Stimulated activated CD4-positive, alpha-beta T cell treated with anti-CD3 and anti-CD28 coated beads, Interleukin-15, amount 100 ng/mL, for 1 hour (primary cell): ENCODE results near the gene DPPA2.

Experiments
- DNase-seq, 2 donors: peaks; one replicate each; pipeline ENCODE4 v3.0.0-alpha.2; 2020; ENCODE audit warnings: low read depth in 1 of 2, low spot score in 1 of 2

The DPPA2 gene

DNA sequence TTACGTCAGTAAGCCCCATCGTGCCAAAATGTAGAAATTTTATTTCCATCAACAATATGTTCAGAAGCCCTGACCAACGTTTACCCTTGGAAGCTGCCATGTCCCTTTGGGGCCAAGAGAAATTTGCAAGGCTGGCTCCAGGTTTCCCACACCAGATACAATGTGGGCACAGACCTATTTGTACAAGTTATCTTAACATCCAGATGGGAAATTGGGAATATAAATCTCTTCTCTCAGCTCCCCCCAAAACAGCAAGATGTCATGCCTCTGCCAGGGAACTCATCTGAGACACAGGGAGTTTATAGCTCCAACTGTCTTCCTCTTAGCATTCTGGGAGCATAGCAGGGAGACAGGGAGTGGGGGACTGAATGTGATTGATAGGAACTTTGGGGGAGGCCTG, 9.3 kb upstream of the DPPA2 start:
- no peak for DNase-seq

DNA sequence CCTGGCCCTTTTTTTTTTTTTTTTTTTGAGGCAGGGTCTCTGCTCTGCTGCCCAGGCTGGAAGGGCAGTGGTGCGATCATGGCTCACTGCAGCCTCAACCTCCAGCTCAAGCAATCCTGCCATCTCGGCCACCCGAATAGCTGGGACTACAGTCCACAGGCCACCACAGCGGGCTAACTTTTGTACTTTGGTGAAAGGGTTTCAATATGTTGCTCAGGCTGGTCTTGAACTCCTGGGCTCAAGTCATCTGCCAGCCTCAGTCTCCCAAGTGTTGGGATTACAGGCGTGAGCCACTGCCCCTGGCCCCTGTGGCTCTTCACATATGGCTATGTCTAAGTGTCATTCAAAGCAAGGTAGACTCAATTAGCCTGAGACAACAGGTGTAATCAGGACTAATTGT, 8.8 kb upstream of the DPPA2 start:
- DNase-seq = no peak

DNA sequence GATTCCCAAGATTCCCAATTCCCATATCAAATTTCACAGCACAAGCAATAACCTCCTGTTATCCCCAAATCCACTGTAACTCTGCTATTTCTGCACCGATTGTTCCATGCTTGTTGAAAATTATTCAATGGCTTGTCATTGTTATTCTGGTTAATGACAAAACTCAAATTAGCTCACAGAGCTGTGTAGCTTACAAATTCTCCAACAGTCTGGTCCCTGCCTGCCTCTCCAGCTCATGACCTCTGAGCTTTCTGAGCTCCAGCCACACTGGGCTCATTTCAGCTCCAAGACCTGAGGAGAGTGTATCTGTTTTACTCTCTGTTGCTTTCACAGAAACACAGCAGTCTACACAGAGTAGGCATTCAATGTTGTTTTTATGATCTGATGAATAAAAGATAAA, 3.3 kb downstream of the DPPA2 start:
- DNase-seq = no peak

DNA sequence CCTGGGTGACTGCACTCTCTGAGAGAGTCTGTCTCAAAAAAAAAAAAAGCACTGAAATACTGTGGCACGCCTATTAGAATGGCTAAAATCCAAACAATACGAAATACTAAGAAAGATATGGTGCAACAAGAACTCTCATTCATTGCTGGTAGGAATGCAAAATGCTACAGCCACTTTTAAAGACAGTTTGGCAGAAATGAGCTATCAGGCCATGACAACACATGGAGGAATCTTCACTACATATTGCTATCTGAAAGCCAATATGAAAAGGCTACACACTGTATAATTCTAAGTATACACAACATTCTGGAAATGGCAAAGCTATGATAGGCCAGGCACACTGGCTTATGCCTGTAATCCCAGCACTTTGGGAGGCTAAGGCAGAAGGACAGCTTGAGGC, 18.8 kb downstream of the DPPA2 start:
- DNase-seq = no peak

DNA sequence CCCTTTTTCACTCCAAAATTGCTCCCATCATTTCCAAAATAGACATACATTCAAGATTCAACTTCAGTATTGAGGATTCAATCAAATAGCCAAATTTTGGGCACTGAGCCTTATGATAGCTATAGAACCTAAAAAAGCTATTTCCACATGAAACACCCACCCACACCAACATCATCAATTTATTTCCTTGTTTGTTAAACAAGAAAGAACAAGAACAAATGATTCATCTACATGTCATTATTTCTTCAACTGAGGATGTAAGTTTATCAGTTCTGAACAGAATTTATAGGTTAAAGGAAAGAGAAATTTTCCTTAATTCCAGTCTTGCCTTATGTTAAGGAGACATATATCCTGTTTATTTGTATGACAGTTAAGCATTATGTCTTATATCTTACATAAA, 32.2 kb downstream of the DPPA2 start:
- DNase-seq = no peak

DNA sequence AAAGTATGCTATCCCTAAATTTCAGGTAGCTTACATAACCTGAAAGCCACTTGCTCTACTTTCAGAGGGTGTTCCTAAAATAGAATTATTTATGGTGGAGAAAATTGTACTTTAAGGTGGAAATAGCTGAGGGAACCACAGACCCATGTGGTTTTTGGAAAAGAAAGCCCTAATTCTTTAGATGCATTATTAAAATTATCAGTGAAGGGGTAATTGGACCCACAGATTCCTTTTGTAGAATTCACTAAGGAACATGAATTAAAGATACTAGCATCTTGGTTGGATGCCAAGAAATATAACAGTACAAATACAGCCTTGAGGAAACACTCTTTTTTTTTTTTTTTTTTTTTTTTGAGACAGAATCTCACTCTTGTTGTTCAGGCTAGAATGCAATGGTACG, 37.8 kb downstream of the DPPA2 start:
- DNase-seq = no peak

DNA sequence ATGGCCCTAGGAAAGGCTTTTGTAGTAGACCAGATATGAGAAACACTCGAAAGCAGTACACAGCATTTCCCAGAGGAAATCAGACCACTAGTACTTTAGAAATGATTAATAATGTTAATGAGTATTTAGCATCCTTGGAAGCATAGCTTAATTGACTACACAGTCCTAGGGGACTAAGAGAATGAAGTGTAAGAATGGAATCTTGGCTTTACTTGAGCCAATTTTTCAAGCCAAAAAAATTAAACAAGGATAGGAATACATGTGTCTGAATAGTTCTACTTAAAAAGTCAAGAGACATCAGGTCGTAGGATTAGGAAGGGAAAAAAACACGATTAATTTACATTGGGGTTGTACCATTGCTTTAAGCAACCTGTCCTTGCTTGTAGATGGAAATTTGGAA, 38.2 kb downstream of the DPPA2 start:
- DNase-seq = no peak

DNA sequence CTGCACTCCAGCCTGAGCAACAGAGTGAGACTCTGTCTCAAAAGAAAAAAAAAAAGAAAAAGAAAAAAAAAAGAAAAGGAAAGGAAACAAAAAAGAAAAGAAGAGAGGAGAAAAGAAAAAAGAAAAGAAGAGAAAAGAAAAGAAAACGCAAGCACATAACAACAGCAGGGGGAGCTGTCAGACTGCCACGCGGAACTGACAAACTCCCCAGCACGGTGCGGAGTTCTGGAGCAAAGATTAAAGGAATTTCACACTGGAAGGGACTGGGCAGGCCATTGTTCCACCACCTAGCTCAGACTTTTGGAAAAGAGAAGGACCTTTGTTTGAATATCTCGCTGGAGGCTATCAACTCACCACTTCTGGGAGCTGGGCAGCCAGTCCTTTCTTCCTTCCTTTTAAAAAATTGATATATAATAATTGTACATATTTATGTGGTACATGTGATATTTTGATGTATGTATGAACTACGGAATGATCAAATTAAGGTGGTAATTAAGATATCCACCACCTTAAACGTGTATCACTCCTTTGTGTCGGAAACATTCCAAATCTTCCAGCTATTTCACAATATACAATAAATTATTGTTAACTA, 40.5 kb downstream of the DPPA2 start:
- no peak for DNase-seq

DNA sequence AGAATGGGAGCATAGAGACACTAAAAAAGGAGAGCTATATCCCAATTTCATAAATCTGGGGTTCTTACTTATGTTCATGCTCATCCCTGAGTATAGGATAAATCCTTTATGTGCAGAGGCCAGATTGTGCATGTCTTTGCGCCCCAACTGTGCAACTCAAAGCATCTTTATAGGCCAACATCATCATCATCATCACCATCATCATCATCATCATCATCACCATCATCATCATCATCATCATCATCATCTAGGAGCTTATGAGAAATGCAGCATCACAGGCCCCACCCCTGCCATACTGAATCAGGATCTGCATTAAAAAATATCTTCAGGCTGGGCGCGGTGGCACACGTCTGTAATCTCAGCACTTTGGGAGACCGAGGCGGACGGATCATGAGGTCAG, 45.5 kb downstream of the DPPA2 start:
- DNase-seq = no peak

DNA sequence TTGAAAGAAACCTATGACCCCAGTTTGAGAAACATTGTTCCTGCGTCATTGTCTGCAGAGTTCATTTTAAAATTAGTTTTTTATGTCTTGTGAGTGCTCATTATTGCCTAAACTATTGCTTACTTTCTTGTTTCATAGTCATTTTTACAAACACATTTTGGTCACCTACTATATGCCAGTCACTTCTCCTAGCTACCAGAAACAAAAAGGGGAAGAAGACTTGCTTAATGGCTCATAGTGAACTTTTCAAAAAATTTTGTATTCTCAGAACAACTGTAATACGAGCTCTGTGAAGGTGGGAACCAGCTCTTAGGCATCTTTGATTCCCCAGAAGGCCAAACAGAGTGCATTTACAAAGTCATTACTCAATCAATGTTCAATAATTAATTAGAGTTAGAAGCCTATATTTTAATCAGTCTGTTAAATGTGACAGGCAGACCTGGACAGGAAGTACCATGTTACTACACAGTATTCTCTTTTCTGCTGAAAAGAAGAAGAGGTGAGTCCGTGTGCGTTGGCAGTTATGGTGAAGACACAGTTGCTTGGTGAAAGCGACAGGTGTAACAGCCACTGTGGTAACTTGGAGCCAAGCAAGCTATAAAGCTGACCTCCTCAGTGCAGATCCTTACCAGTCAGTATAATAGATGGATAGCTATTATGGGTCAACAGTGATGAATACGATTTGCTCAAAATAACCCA, 46.6 kb downstream of the DPPA2 start:
- no peak for DNase-seq

DNA sequence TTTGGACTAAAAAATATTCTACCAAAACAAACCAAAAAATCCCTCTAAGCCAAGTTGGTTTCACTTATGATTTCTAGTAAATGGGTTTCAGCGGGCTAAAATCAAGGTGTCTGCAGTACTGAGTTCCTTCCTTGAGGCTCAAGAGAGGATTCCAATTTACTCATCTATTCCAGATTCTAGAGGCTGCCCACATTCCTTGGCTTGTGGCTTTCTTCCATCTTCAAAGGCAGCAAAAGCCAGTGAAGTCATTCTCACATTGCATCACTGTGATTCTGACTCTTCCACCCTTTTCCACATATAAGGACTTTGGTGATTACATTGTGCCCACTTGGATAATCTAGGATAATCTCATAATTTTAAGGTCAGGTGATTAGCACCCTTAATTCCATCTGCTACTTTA, 48.1 kb downstream of the DPPA2 start:
- DNase-seq = no peak

DNA sequence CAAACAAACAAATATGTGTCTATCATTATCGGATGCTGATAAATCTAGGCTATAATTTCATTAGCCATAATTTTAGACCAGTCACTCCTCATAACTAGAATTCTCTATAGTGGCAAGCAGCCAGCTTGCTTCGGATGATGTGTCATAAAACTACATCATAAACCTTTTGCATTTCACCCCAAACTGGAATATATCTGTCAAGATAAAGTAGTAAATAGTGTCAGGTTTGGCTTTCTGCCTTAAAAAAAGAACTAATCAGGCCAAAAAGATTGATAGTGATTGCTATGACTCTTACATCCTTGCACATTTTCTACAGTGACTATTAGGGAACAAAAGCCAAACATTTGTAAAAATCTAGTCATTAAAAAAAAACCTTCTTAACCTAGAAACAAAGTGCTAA, 51.0 kb downstream of the DPPA2 start:
- no peak for DNase-seq

DNA sequence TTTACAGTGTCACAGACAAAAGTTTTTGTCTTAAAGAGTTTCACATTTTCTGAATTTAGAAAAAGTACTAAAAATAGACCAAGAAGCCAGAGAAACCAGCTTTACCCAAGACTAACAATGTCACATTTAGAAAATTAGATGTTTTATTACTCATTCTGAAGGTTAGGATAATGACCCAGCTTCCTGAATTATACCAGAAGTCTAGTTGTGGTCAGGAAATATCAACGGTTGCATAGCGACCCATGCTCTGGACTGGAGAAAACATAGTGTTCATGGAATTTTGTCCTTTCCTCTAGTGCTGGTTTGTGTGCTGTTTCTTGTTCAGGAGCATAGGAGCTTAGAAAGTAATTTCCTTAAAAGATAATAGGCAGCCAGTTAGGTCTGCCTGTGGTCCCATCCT, 59.0 kb downstream of the DPPA2 start:
- DNase-seq = no peak

DNA sequence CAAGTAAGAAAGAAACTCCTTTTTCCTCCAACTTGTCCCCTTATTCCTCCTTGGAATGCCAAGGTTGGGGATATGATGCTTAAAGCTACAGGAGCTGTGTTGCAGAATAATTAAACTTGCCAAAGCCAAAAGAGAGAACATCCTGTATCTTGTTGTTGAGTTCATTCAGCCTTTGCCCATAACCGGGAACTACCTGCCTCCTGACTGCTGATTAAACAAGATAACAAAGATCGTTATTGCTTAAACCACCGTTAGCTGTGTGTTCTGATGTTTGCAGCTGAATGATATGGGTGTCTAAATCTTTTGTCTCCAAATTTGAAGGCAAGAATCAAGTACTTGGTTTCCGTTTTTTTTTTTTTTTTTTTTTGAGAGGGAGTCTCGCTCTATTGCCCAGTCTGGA, 61.5 kb downstream of the DPPA2 start:
- no peak for DNase-seq

DNA sequence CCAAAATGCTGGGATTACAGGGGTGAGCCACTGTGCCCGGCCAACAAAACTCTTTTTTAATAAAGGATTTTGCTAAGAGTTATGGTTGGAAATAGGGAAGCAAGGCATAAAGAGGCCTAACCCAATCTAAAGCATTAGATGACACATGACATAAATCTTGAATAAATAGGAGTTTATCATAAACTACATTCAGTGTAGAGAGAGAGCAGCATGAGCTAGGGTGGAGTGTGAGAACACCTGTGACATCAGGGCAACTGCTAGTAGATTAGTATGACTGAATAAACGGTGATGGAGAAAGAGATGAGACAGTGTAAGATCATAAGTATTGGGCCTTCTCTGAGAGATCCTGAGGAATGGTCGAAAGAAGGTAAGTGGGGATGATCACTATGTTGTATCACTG, 63.7 kb downstream of the DPPA2 start:
- DNase-seq = no peak
